Bronchial epithelial cell (primary cell): Measurements from ENCODE around the gene CCDC169. TPM values are rescaled to one million over a fixed set of nuclear protein-coding genes. Genes with fewer than 3 reads are reported as not detected.

Experiments used
- DNase-seq: peaks from one replicate; pipeline ENCODE4 v3.0.0-alpha.2; 2010; ENCODE audit warnings: low read depth
- FAIRE-seq: peaks from 2 replicates; lab custom pipeline; 2011; peaks lifted over from hg19 to GRCh38; lab: Jason Lieb, UNC
- H3K27me3 ChIP-seq: 2 replicates; pipeline ENCODE4 v1.5.1; 2011; ENCODE audit warnings: low read length; ENCODE audit not compliant: control insufficient read depth, insufficient read depth
- H3K36me3 ChIP-seq: 2 replicates; pipeline ENCODE4 v1.5.1; 2011; ENCODE audit warnings: low read length; ENCODE audit not compliant: control insufficient read depth, insufficient read depth
- H3K4me3 ChIP-seq: 2 replicates; pipeline ENCODE4 v1.5.1; 2011; ENCODE audit warnings: mild to moderate bottlenecking, low read depth, low read length, control low read depth
- CTCF ChIP-seq: IDR thresholded peaks from 2 replicates; pipeline ENCODE4 v1.5.1; 2011; ENCODE audit warnings: mild to moderate bottlenecking, moderate library complexity, low read length, control low read depth, inconsistent platforms; ENCODE audit not compliant: insufficient read depth, severe bottlenecking
- total RNA-seq: library from RNA; depleted of rRNA; stranded (reverse); fragments of >200 nt; gene quantifications from 2 replicates; pipeline ENCODE4 v1.2.1, GENCODE V29; 2014

Gene CCDC169
- total RNA-seq, 1 donor from 2014 or later: 1.8 TPM

GRCh38 chr13:36242761-36243160 is 54.9 kb downstream of the CCDC169 start:
- TF ChIP-seq CTCF: no peak
- FAIRE-seq: no peak
- no peaks in the 10 kb centered on the region for H3K27me3 ChIP-seq
- DNase-seq: peak; percentile 15
- H3K36me3 ChIP-seq: no peaks in the 10 kb centered on the region
- H3K4me3 ChIP-seq: no peak overlapping the region

GRCh38 chr13:36231236-36231635 is 66.4 kb downstream of the CCDC169 start:
- FAIRE-seq (no peak), DNase-seq (no peak)
- Histone ChIP-seq H3K36me3 (no peaks in the 10 kb centered on the region), H3K27me3 (no peaks in the 10 kb centered on the region), H3K4me3 (no peak overlapping the region)
- no peak for TF ChIP-seq CTCF

DNA sequence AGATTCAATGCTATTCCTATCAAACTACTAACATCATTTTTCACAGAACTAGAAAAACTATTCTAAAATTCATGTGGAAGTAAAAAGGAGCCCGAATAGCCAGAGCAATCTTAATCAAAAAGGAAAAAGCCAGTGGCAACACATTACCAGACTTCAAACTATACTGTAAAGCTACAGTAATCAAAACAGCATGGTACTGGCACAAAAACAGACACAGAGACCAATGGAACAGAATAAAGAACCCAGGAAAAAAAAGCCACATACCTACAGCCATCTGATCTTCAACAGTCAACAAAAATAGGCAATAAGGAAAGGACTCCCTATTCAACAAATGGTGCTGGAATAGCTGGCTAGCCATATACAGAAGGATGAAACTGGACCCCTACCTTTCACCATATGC is 72.9 kb downstream of the CCDC169 start:
- no peak overlapping the region for H3K4me3 ChIP-seq
- no peaks in the 10 kb centered on the region for H3K27me3 ChIP-seq
- no peak for TF ChIP-seq CTCF
- no peaks in the 10 kb centered on the region for H3K36me3 ChIP-seq
- no peak for DNase-seq
- FAIRE-seq: no peak

DNA sequence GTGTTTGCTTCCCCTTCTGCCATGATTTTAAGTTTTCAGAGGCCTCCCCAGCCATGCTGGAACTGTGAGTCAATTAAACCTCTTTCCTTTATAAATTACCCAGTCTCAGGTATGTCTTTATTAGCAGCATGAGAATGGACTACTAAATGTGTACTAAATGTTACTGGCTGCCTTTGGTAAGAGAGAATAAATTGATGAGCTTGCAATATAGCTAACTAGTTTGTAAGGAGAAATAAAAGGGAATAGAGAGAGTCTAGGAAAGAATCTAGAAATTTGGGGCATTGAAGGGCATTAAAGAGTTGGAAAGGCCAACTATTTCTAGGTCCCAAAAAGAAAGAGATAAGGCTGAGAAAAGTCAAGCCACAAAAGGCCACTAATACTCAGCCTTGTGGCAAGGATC is 77.7 kb downstream of the CCDC169 start:
- Histone ChIP-seq H3K4me3 (no peak overlapping the region), H3K27me3 (no peaks in the 10 kb centered on the region), H3K36me3 (no peaks in the 10 kb centered on the region)
- DNase-seq (no peak), FAIRE-seq (no peak)
- no peak for TF ChIP-seq CTCF

DNA sequence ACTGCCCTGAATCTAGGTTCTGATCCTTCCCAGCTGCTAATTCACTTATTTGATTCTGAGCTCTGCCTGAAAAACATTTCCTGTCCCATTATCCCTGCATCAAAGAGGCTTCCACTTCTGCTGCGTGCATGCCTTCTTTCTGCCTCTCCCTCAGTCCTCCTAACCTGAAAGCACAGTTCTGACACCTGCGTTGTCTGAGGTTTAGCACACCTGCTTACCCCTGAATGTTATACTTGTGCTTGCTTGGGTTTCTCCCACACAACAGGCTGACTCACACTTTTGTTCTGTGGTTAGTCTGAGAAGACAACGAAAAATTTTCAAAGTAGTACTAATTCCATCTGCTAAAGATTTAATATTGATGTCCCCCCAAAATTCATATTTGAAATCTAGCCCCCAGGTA is 80.2 kb downstream of the CCDC169 start:
- Histone ChIP-seq H3K4me3 (no peak overlapping the region), H3K36me3 (no peaks in the 10 kb centered on the region), H3K27me3 (no peaks in the 10 kb centered on the region)
- DNase-seq (no peak), FAIRE-seq (no peak)
- no peak for TF ChIP-seq CTCF

DNA sequence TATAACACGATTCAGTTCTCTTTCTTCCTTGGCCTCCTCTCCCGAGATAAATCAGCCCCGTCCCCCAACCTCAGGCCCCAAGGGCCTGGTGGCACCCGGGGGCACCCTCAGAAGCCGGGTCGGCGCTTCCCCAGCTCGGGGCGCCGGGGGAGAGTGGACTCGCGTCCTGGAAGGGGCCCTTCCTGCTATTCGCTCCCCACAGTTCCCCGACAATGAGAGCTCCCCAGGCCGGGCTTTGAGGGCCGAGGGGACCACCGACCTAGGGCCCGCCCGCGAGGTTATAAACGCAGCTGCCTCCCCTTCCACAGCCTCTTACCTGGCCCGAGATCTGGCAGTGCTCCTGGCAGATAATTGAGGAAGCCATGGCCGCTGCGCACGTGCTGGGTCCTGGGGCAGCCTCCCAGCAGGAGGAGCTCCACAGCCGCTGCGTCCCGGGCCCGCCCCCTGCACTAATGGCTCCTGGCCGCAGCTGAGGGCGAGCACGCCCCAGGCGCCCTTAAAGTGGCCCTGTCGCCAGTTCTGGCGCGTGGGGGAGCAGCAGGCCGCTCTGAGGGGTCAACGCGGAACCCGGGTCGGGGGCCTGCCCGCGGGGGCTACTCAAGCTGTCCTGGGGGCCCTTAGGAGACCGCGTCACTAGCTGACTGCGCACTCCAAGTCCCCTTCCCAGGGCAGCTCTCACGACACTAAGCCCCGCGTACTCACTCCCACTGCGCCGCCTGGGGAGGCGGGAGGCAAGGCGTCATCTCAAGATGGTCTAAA is 83.3 kb downstream of the CCDC169 start, which contains the start of gene SOHLH2:
Gene SOHLH2 (minus strand): TSS at position 394 of the 759 bp plus-strand sequence. CDS start 30 bp downstream, at position 364.
- TF ChIP-seq CTCF: no peak
- H3K36me3 ChIP-seq: no peaks in the 10 kb centered on the region

More for the DNA sequence above, 83.3 kb downstream of the CCDC169 start, which contains the start of gene SOHLH2:
- no peaks in the 10 kb centered on the region for H3K27me3 ChIP-seq
- FAIRE-seq (no peak), DNase-seq (no peak)
- H3K4me3 ChIP-seq: no peak within 1 kb of the TSS
